H1 (cell line): ENCODE measurements around the gene SLC30A3. TPM values are rescaled to one million over a fixed set of nuclear protein-coding genes. Genes with fewer than 3 reads are reported as not detected.
"Not testable (repeated sequence)": the region's sequence is repeated elsewhere in the genome, so short reads cannot be mapped to it uniquely, and the experiment has no call there.

Experiments
- CTCF ChIA-PET: fragments of 300-600 bp; sonication (Branson Sonifier 250); formaldehyde crosslinking; loops from one replicate; lab custom pipeline; 2021; ENCODE audit not compliant: partially characterized antibody; lab: Charles Lee
- POLR2A ChIA-PET: fragments of 300-600 bp; sonication (Branson Sonifier 250); formaldehyde crosslinking; loops from one replicate; lab custom pipeline; 2021; ENCODE audit warnings: inconsistent platforms; ENCODE audit not compliant: partially characterized antibody; lab: Charles Lee
- DNase-seq, 2 experiments: peaks; one replicate each; pipeline versions ENCODE4 v3.0.0 to v3.0.0-alpha.2; 2010 to 2022; ENCODE audit warnings: low spot score in 2 of 2, low read depth in 1 of 2, mixed read lengths in 1 of 2
- FAIRE-seq: peaks from 2 replicates; lab custom pipeline; 2011; peaks lifted over from hg19 to GRCh38; lab: Jason Lieb, UNC
- H2AFZ ChIP-seq: 2 replicates; pipeline ENCODE4 v1.8.1; 2012; ENCODE audit warnings: low read length, inconsistent platforms
- H2AK5ac ChIP-seq: 2 replicates; pipeline ENCODE4 v1.6.1; 2013; ENCODE audit warnings: low read depth, low read length
- H2BK120ac ChIP-seq: replicated peaks from 2 replicates; pipeline ENCODE3; 2013; ENCODE audit warnings: low read depth, low read length, inconsistent platforms
- H2BK12ac ChIP-seq: 2 replicates; pipeline ENCODE4 v1.6.1; 2013; ENCODE audit warnings: low read depth, low read length
- H2BK15ac ChIP-seq: 2 replicates; pipeline ENCODE4 v1.6.1; 2013; ENCODE audit warnings: low read length
- H2BK20ac ChIP-seq: 2 replicates; pipeline ENCODE4 v1.6.1; 2013; ENCODE audit warnings: low read length
- H2BK5ac ChIP-seq: 2 replicates; pipeline ENCODE4 v1.6.1; 2013; ENCODE audit warnings: low read depth, low read length
- H3K14ac ChIP-seq: 2 replicates; pipeline ENCODE4 v1.6.1; 2013; ENCODE audit warnings: inconsistent platforms; ENCODE audit not compliant: insufficient read length
- H3K18ac ChIP-seq: 2 replicates; pipeline ENCODE4 v1.6.1; 2013; ENCODE audit warnings: low read length; ENCODE audit errors: extremely low read depth
- H3K23ac ChIP-seq: 2 replicates; pipeline ENCODE4 v1.6.1; 2013; ENCODE audit warnings: inconsistent platforms; ENCODE audit not compliant: insufficient read length
- H3K23me2 ChIP-seq: 2 replicates; pipeline ENCODE4 v1.6.1; 2013; ENCODE audit warnings: low read depth, low read length
- H3K27ac ChIP-seq: 2 replicates; pipeline ENCODE4 v1.6.1; 2011; ENCODE audit warnings: low read depth, low read length, inconsistent platforms
- H3K27me3 ChIP-seq, 4 experiments: replicated peaks in 1 of 4; 1 replicate in 1 of 4; 2 replicates in 3 of 4; pipeline versions ENCODE4 v1.6.1 to v1.8.1; 2011 to 2013; ENCODE audit warnings: low read length in 3 of 4, mild to moderate bottlenecking in 3 of 4, inconsistent platforms in 2 of 4, mixed read lengths in 2 of 4, moderate library complexity in 1 of 4; ENCODE audit not compliant: control insufficient read depth in 3 of 4, insufficient read depth in 3 of 4; ENCODE audit errors: extremely low read depth in 1 of 4
- H3K36me3 ChIP-seq, 4 experiments: 2 replicates each; pipeline versions ENCODE4 v1.6.1 to v1.8.1; 2011 to 2013; ENCODE audit warnings: mild to moderate bottlenecking in 4 of 4, low read length in 3 of 4, moderate library complexity in 2 of 4, control low read depth in 1 of 4, inconsistent platforms in 1 of 4; ENCODE audit not compliant: insufficient read depth in 4 of 4, control insufficient read depth in 2 of 4
- H3K4ac ChIP-seq: replicated peaks from 2 replicates; pipeline ENCODE3; 2013; ENCODE audit warnings: low read length, low read depth, mixed read lengths, inconsistent platforms; ENCODE audit not compliant: insufficient read length
- H3K4me1 ChIP-seq, 4 experiments: replicated peaks in 1 of 4; 1 replicate in 1 of 4; 2 replicates in 3 of 4; pipeline versions ENCODE4 v1.6.1 to v1.8.1; 2011 to 2013; ENCODE audit warnings: low read length in 3 of 4, inconsistent platforms in 2 of 4, mixed read lengths in 1 of 4; ENCODE audit not compliant: insufficient read depth in 4 of 4, control insufficient read depth in 3 of 4
- H3K4me2 ChIP-seq, 2 experiments: 2 replicates each; pipeline versions ENCODE4 v1.6.1 to v1.8.1; 2011 to 2013; ENCODE audit warnings: low read depth in 2 of 2, low read length in 2 of 2, control low read depth in 1 of 2, inconsistent platforms in 1 of 2, mild to moderate bottlenecking in 1 of 2; ENCODE audit not compliant: insufficient read depth in 1 of 2
- H3K4me3 ChIP-seq, 4 experiments: fragments of 200-600, 300-600 bp in 1 of 4; sonication (generic), shearing (Covaris generic), sonication (Bioruptor Twin) in 1 of 4; 2 replicates each; pipeline versions ENCODE4 v1.5.1 to v1.8.1; 2011 to 2016; ENCODE audit warnings: low read length in 4 of 4, low read depth in 3 of 4, control low read depth in 2 of 4, inconsistent platforms in 2 of 4, mild to moderate bottlenecking in 2 of 4, mixed read lengths in 1 of 4, moderate library complexity in 1 of 4; ENCODE audit not compliant: insufficient read depth in 2 of 4; ENCODE audit errors: extremely low read depth in 1 of 4
- H3K56ac ChIP-seq: replicated peaks from 2 replicates; pipeline ENCODE3; 2013; ENCODE audit warnings: low read depth, mild to moderate bottlenecking, mixed read lengths, low read length, inconsistent platforms; ENCODE audit not compliant: insufficient read length
- H3K79me1 ChIP-seq: 2 replicates; pipeline ENCODE4 v1.6.1; 2013; ENCODE audit warnings: low read depth, low read length, control low read depth
- H3K79me2 ChIP-seq, 2 experiments: 2 replicates each; pipeline versions ENCODE4 v1.6.1 to v1.8.1; 2012 to 2013; ENCODE audit warnings: low read length in 2 of 2, mild to moderate bottlenecking in 2 of 2, inconsistent platforms in 1 of 2; ENCODE audit not compliant: insufficient read depth in 2 of 2, control insufficient read depth in 1 of 2
- H3K9ac ChIP-seq, 4 experiments: replicated peaks in 1 of 4; 1 replicate in 1 of 4; 2 replicates in 3 of 4; pipeline versions ENCODE4 v1.6.1 to v1.8.1; 2011 to 2013; ENCODE audit warnings: low read depth in 3 of 4, low read length in 3 of 4, control low read depth in 2 of 4, mild to moderate bottlenecking in 2 of 4, moderate library complexity in 2 of 4, inconsistent platforms in 1 of 4; ENCODE audit errors: extremely low read depth in 1 of 4
- H3K9me3 ChIP-seq, 2 experiments: 2 replicates each; pipeline versions ENCODE4 v1.6.1 to v1.8.1; 2012 to 2013; ENCODE audit warnings: mild to moderate bottlenecking in 2 of 2, moderate library complexity in 2 of 2, control low read depth in 1 of 2, inconsistent platforms in 1 of 2, low read depth in 1 of 2, low read length in 1 of 2, mixed read lengths in 1 of 2; ENCODE audit not compliant: insufficient read depth in 2 of 2
- H4K20me1 ChIP-seq, 2 experiments: replicated peaks in 1 of 2; 2 replicates each; pipeline versions ENCODE3 to v1.8.1; 2011 to 2013; ENCODE audit warnings: inconsistent platforms in 2 of 2, low read length in 2 of 2, mild to moderate bottlenecking in 1 of 2; ENCODE audit not compliant: insufficient read depth in 2 of 2, control insufficient read depth in 1 of 2
- H4K5ac ChIP-seq: 2 replicates; pipeline ENCODE4 v1.6.1; 2013; ENCODE audit warnings: low read length, low read depth, mixed read lengths, inconsistent platforms; ENCODE audit not compliant: insufficient read length
- H4K8ac ChIP-seq: 2 replicates; pipeline ENCODE4 v1.8.0; 2013; ENCODE audit warnings: mild to moderate bottlenecking, moderate library complexity, low read length, inconsistent platforms; ENCODE audit not compliant: insufficient read depth; ENCODE audit errors: extremely low read depth
- H4K91ac ChIP-seq: replicated peaks from 2 replicates; pipeline ENCODE3; 2013; ENCODE audit warnings: low read length, mixed read lengths, inconsistent platforms; ENCODE audit not compliant: insufficient read length
- ATF2 ChIP-seq: IDR thresholded peaks from 2 replicates; pipeline ENCODE4 v1.6.1; 2012; ENCODE audit warnings: low read length, inconsistent platforms
- WGBS, 2 experiments: shearing (Covaris generic) in 1 of 2; methylation state at CpG; one replicate each; pipeline versions ENCODE4 v1.1.6 to v1.1.7; 2013 to 2015; ENCODE audit warnings: low lambda C conversion rate in 2 of 2, mixed read lengths in 2 of 2, inconsistent platforms in 1 of 2, low coverage in 1 of 2, missing lambda C conversion rate in 1 of 2; ENCODE audit not compliant: insufficient replicate concordance in 2 of 2, insufficient coverage in 1 of 2, insufficient read length in 1 of 2; ENCODE audit errors: extremely low coverage in 1 of 2, missing lambda C conversion rate in 1 of 2; 5-methylcytosine and 5-hydroxymethylcytosine counted together
- polyA plus RNA-seq, 7 experiments: library from polyadenylated mRNA; depleted of rRNA in 3 of 7; stranded (reverse) in 5 of 7; unstranded in 2 of 7; fragments of >200 nt in 5 of 7; fragments of 200-250 nt in 2 of 7; gene quantifications; 1 replicate in 5 of 7; 2 replicates in 1 of 7; 4 replicates in 1 of 7; pipeline versions ENCODE4 v1.2.1 to v1.2.3, GENCODE V29; 2011 to 2013; ENCODE audit warnings: missing spikeins in 2 of 7, mixed read lengths in 2 of 7
- total RNA-seq: library from RNA; stranded (reverse); fragmentation: NEBNext Ultra II Directional; extraction: Animal tissue kit (Norgen Biotek cat#: 25700); gene quantifications from 2 replicates; pipeline ENCODE4 v1.2.1, GENCODE V29; 2021

The SLC30A3 gene
- total and polyA plus RNA-seq, 2 of the 8 experiments (the other 6 are each of a cell fraction or from before 2014, with no cell fraction given): 15.2 to 30.7 TPM

GRCh38 chr2:27303093-27304025, 40.5 kb upstream of the SLC30A3 start (continued):
- TF ChIP-seq ATF2: 0 out of 2 replicates have a peak, but pooled peaks have one; percentile 68

- WGBS, 2 experiments: 88% methylated on average over 4 of the region's 4 CpGs; no CpG with 5 or more reads in 1 of the 2 experiments
- not testable (repeated sequence) for H3K23me2 ChIP-seq, H3K27me3 ChIP-seq, H2BK12ac ChIP-seq, H3K79me1 ChIP-seq, H3K9ac ChIP-seq, H2BK15ac ChIP-seq, H2AK5ac ChIP-seq, H4K8ac ChIP-seq, H2BK120ac ChIP-seq, H2BK20ac ChIP-seq, H4K91ac ChIP-seq, H3K4me3 ChIP-seq, H3K36me3 ChIP-seq, H3K4me1 ChIP-seq, H3K56ac ChIP-seq, H2BK5ac ChIP-seq, DNase-seq, H3K4me2 ChIP-seq, H3K14ac ChIP-seq, H4K5ac ChIP-seq, H3K4ac ChIP-seq, H3K23ac ChIP-seq, H3K9me3 ChIP-seq, H3K18ac ChIP-seq, H2AFZ ChIP-seq, H3K79me2 ChIP-seq, H4K20me1 ChIP-seq, H3K27ac ChIP-seq, FAIRE-seq
- ChIA-PET POLR2A (interaction anchor here (0.9 kb wide), 1 partner anchor 9 kb away, joined by 3 read pairs; no protein-coding TSS in a partner anchor), CTCF (interaction anchor here (0.9 to 12.3 kb wide), 16 partner anchors 12 to 276 kb away, joined by 3 to 413 read pairs (median 8); partner anchors contain the start of genes DNAJC5G, MPV17, SLC30A3 and TRIM54)
These were observed 37.8 kb upstream of the SLC30A3 start for GRCh38 chr2:27300606-27301005.
